Type B pancreatic cell (in vitro differentiated cells): ENCODE measurements around the gene ERCC4. TPM values are rescaled to one million over a fixed set of nuclear protein-coding genes. Genes with fewer than 3 reads are reported as not detected.

Experiments used
- DNase-seq: peaks from one replicate; pipeline ENCODE4 v3.0.0; 2021; ENCODE audit warnings: mixed read lengths; ENCODE audit not compliant: unreplicated experiment; ENCODE audit errors: extremely low spot score
- H3K27ac Mint-ChIP-seq: 2 replicates; pipeline ENCODE4 v1.8.0; 2021; ENCODE audit warnings: mild to moderate bottlenecking, mixed read lengths
- H3K27me3 Mint-ChIP-seq: 2 replicates; pipeline ENCODE4 v1.8.0; 2021; ENCODE audit warnings: mixed read lengths
- H3K36me3 Mint-ChIP-seq: 2 replicates; pipeline ENCODE4 v1.8.0; 2021; ENCODE audit warnings: mixed read lengths
- H3K4me1 Mint-ChIP-seq: one replicate; pipeline ENCODE4 v1.8.0; 2021; ENCODE audit warnings: mixed read lengths; ENCODE audit not compliant: unreplicated experiment
- H3K4me3 Mint-ChIP-seq: 2 replicates; pipeline ENCODE4 v1.8.0; 2021; ENCODE audit warnings: mild to moderate bottlenecking, mixed read lengths
- H3K9me3 Mint-ChIP-seq: 2 replicates; pipeline ENCODE4 v1.8.0; 2021; ENCODE audit warnings: mixed read lengths
- CTCF ChIP-seq: fragments of 200-600 bp; sonication (generic); conservative IDR thresholded peaks from 2 replicates; pipeline ENCODE4 v1.5.0; 2021; ENCODE audit warnings: antibody characterized with exemption, mild to moderate bottlenecking
- total RNA-seq: library from RNA; stranded (reverse); gene quantifications from 2 replicates; pipeline ENCODE4 v1.2.1, GENCODE V29; 2021; ENCODE audit warnings: low replicate concordance

The ERCC4 gene
- total RNA-seq, 1 donor from 2014 or later, result 17.9 TPM

DNA sequence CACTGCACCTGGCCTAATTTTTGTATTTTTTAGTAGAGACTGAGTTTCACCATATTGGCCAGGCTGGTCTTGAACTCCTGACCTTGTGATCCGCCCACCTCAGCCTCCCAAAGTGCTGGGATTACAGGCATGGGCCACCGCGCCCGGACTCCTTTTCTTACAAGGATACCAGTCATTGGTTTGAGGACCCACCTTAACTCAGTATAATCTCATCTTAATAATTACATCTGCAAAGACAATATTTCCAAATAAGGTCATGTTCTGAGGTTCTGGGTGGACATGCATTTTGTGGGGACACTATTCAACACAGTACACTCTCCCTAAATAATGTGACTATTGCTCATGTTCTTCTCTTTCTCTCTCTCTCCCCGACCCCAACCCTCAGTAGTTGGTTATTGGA, 63.7 kb downstream of the ERCC4 start:
- H3K36me3 Mint-ChIP-seq, result no peaks in the 10 kb centered on the region
- no peak overlapping the region for H3K4me3 Mint-ChIP-seq
- no peak overlapping the region for H3K27ac Mint-ChIP-seq
- no peaks in the 10 kb centered on the region for H3K9me3 Mint-ChIP-seq
- TF ChIP-seq CTCF, result no peak
- no peak for DNase-seq
- no peaks in the 10 kb centered on the region for H3K4me1 Mint-ChIP-seq
- no peaks in the 10 kb centered on the region for H3K27me3 Mint-ChIP-seq

DNA sequence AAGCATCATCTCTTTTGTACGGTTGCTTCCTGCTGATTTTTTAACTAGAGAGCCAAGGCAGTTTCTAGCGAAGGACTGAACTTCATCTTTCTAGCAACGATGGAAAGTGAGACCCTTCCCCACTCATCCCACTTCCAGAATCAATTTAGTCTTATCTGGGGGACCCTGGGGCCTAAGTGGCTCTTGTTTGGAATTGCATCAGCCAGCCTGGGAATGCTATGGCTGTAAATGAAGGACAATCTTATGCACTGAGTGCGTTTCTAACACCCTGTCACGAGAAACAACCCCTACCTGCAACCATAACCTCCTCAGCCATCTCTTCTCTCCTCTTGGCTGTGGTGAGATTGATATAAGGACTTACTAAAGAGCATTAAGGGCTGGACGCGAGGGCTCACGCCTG, 64.8 kb downstream of the ERCC4 start:
- TF ChIP-seq CTCF, result no peak
- no peak for DNase-seq
- Mint-ChIP-seq H3K27me3 (no peaks in the 10 kb centered on the region), H3K9me3 (no peaks in the 10 kb centered on the region), H3K4me1 (no peaks in the 10 kb centered on the region), H3K4me3 (no peak overlapping the region), H3K36me3 (no peaks in the 10 kb centered on the region), H3K27ac (no peak overlapping the region)

GRCh38 chr16:13988038-13988437, 68.1 kb downstream of the ERCC4 start:
- Mint-ChIP-seq H3K27ac (no peak overlapping the region), H3K27me3 (no peaks in the 10 kb centered on the region), H3K36me3 (no peaks in the 10 kb centered on the region), H3K9me3 (no peaks in the 10 kb centered on the region), H3K4me1 (no peaks in the 10 kb centered on the region), H3K4me3 (no peak overlapping the region)
- TF ChIP-seq CTCF, result no peak
- DNase-seq, result no peak

DNA sequence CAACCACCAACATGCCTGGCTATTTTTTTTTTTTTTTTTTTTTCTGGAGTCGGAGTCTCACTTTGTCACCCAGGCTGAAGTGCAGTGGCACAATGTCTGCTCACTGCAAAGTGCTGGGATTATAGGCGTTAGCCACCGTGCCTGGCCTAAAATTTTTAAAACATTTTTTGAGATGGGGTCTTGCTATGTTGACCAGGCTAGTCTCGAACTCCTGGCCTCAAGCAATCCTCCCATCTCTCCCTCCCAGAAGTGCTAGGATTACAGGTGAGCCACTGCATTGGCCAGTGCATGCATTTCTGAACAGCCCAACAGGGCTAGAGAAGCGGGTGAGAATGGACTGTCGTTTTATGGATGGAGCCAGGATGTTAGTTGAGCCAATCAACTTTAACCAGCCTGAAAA, 72.4 kb downstream of the ERCC4 start:
- peak; percentile 11 for DNase-seq
- no peaks in the 10 kb centered on the region for H3K27me3 Mint-ChIP-seq
- H3K4me3 Mint-ChIP-seq, result no peak overlapping the region
- H3K27ac Mint-ChIP-seq, result no peak overlapping the region
- no peaks in the 10 kb centered on the region for H3K9me3 Mint-ChIP-seq
- H3K36me3 Mint-ChIP-seq, result no peaks in the 10 kb centered on the region
- no peak for TF ChIP-seq CTCF
- H3K4me1 Mint-ChIP-seq, result no peaks in the 10 kb centered on the region

DNA sequence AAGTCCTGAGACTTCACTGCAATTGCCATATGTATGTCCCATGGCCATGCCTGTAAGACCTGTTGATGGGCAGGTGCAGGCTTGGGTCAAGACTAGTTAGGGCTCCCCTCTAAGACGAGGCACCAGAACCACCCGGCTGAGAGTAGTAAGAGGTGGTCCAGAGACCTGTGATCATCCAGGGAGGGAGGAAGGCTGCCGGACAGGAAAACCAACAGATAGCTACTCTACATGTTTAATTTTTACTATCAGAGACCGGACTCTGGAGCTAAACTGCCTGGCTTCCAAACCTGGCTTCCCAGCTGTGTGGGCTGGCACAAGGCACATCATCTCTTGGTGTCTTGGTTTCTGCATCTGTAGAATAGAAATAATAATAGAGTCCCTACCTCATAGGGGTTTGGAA, 73.0 kb downstream of the ERCC4 start:
- peak; percentile 24 for DNase-seq
- no peak overlapping the region for H3K4me3 Mint-ChIP-seq
- H3K27me3 Mint-ChIP-seq, result no peaks in the 10 kb centered on the region
- H3K4me1 Mint-ChIP-seq, result peaks cover 4% of the 10 kb centered on the region
- no peak overlapping the region for H3K27ac Mint-ChIP-seq
- H3K36me3 Mint-ChIP-seq, result no peaks in the 10 kb centered on the region
- no peak for TF ChIP-seq CTCF
- no peaks in the 10 kb centered on the region for H3K9me3 Mint-ChIP-seq
